HG03521 (cell line): Measurements from ENCODE around the gene CCNQ.

ENCODE experiments used
- ATAC-seq: cut with Tn5 transposase; IDR thresholded peaks from one replicate; pipeline ENCODE4 v1.9.1; 2021; ENCODE audit warnings: mild to moderate bottlenecking, moderate library complexity; ENCODE audit not compliant: unreplicated experiment

CCNQ gene

DNA sequence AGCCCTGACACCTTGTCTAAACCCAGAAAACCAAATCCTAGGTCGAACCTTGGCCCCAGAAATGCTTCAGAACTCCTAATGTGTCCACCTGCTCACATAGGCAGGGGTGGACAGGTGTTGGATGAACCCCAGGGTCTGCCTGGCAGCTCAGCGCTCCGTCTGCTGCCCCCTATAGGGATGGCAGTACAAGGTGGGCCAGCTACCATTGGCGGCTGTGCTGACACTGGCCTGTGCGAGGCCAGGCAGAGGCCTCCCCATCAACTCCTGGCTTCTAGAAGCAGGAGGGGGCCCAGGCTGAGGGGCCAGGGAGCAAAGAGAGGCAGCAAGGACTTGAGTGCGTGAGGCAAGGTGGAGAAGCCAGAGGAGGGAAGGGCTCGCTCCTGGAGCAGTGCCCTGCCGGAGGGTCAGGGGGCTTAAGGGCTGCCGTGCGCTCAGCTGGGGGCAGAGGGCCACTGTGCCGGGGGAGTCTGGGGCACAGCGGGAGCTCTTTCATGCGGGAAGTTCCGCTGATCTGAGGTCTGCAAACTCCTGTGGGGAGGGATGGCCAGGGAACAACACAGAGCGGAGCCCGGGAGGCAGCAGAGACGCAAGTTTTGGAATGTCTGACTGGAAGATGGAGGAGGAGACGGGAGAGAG, 20.6 kb downstream of the CCNQ start:
- ATAC-seq: no peak

GRCh38 chrX:153576961-153577360, 22.0 kb downstream of the CCNQ start:
- no peak for ATAC-seq

GRCh38 chrX:153576239-153576870, 22.6 kb downstream of the CCNQ start:
- ATAC-seq: no peak

DNA sequence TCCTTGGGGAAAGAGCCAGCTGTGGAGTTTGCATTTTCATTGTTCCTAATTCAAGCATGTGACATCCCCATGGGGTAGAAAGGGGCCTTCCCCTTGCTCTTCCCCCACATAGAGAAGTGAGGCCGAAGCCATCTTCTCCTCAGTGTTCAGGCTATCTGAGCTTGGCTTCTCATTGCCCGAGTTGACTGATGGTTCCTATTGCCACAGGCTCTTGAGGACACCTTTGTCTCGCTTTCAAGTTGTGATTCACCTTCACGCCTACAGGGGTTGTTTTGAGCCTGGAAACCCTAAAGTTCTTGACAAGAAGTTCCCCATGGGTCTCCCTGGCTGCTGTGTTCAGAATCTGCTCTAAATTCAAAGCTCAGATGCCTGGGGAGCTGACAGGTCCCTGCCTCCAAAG, 25.0 kb downstream of the CCNQ start:
- no peak for ATAC-seq

DNA sequence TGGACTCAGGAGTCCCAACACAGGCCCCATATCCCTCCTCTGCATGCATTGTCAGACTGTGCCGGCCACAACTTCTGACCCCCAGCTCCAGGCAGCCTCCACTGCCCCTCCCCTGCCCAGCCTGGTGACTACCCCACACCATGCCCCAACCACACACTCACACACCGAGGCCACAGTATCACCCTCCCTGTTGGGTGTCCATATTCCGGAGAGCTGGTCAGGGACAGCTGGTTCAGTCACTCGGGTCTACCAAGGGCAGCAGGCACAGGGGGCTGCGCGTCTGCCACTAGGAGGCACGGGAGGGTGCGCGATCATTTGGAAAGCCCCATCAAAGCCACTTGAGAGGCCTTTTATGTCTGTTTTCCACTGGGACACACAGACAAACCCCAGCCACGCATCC, 26.3 kb downstream of the CCNQ start:
- ATAC-seq: no peak

DNA sequence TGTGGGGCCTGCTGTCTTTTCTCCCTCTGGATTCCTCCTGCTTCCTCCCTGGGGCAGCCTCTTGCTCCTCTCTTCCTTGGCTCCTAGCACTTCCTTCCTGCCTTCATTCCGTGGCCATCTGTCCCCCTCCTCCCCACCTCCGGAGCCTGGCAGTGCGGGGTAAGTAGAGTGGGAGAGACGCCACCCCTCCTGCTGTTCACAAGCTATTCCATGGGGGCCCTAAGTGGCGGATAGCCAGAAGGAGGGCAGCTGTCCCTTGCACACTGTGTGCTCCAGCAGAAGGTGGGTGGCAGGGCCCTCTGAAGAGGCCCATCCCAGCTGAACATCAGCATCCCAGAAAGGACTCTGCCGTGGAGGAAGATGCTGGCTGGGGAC, 27.4 kb downstream of the CCNQ start:
- ATAC-seq: no peak

DNA sequence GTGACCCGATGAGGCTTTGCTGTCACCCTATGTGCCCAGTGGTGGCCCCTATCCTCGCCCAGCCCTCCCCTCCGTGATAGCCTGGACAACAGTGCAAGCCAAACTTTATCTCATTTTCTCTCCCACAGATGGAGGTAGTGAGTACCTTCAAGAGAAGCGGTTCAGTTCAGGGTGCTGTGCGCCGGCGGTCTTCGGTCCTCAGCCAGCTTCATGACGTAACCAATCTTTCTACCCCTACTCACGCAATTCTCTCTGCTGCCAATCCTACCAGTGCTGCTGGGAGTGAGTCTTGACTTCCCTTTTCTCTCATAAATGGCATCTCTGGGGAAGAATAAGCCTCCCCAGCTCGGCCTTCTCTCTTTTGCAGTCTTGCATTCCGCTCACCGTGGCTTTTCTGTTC, 29.5 kb downstream of the CCNQ start:
- ATAC-seq: no peak

DNA sequence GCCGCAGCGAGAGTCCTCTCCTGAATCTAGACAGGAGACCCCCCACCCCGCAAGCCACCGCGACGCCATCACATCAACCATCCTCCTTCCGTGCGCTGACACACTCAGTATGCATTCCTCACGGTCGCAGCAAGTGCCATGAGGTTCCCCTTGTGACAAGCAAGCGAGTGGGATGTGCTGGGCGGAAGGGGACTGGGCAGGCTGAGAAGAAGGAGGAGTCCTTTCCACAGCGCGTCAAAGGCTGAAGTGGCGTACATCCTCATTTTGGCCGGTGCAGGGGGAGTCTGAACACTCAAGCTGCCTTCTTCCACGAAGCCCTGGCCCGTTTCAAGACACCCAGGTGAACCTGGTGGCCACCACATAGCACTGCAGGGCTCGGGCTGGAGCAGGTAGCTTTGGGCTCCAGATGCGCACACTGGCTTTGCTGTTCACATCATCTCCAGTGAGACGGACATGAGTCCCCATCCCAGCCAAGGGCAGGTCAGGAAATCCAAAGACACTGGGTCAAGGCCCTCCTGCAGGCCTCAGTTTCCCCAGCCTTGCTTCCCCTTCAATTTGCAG, 30.4 kb downstream of the CCNQ start:
- no peak for ATAC-seq

GRCh38 chrX:153565996-153566580, 32.9 kb downstream of the CCNQ start:
- ATAC-seq: no peak

GRCh38 chrX:153564047-153564606, 34.8 kb downstream of the CCNQ start:
- ATAC-seq: no peak

DNA sequence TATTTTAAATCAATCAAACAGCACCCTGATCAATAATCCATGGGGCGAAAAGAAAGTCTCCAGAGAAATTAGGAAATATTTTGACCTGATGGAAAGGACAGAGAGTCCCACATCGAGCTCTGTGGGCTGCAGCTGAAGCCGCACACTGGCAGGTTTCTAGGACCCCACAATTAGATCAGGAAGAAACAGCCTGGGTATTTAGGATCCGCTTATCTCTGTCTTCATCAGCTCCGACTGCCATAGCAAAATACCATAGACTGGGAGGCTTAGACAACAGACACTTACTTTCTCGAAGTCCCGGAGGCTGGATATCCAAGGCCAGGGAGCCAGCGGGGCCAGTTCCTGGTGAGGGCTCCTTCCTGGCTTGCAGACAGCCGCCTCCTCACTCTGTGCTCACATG, 36.4 kb downstream of the CCNQ start:
- ATAC-seq: no peak

GRCh38 chrX:153561337-153561736, 37.6 kb downstream of the CCNQ start:
- no peak for ATAC-seq

GRCh38 chrX:153560466-153560865, 38.5 kb downstream of the CCNQ start:
- ATAC-seq: no peak

- no peak for ATAC-seq
These were observed 38.9 kb downstream of the CCNQ start for GRCh38 chrX:153560000-153560399.

GRCh38 chrX:153557618-153558355, 41.2 kb downstream of the CCNQ start:
- no peak for ATAC-seq

DNA sequence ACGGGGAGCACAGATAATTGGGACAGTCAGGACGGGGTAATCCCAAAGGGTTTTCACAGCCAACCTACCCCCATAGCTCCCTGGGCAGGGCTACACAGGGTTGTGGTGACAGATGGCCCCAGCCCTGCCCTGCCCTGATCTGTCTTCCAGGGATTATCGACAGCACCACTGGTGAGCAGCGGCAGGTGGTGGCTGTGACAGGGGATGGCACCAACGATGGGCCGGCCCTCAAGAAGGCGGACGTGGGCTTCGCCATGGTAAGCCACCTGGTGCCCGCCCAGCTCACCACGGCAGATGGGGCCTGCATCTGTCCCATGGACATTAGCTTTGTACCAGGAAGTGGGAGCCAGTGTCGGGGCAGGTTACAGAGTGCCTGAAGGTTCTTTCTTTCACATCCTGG, 42.2 kb downstream of the CCNQ start:
- no peak for ATAC-seq

- ATAC-seq: no peak
These were observed 44.3 kb downstream of the CCNQ start for GRCh38 chrX:153554519-153555167.

DNA sequence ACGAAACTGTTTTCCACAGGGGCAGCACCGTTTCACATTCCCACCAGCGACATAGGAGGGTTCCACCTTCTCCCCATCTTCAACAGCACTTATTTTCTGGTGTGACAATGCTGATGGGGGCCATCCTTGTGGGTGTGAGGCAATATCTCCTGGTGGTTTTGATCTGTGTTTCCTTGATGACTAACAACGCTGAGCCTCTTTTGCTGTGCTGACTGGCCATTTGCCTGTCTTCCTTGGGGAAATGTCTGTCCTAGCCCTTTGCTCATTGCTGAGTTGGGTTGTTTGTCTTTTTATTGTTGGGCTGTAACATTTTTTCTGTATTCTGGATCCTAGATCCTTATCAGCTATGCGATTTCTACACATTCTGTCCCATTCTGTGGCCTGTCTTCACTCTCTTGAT, 47.8 kb downstream of the CCNQ start:
- no peak for ATAC-seq

DNA sequence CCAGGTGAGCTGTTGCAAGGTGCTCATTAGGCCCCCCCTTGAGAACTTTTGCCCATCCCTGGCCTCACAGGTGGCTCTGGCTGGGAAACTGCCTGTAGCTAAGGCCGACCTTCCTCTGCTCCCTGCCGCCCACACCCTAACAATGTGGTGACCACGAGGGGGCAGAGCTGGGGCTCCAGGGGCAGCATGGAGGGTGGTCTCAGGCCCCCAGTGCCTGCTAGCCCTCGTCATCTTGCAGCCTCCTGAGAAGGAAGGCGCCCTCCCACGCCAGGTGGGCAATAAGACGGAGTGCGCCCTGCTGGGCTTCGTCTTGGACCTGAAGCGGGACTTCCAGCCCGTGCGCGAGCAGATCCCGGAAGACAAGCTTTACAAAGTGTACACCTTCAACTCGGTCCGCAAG, 49.1 kb downstream of the CCNQ start:
- ATAC-seq: no peak

- no peak for ATAC-seq
These were observed 49.7 kb downstream of the CCNQ start for GRCh38 chrX:153549231-153549630.

DNA sequence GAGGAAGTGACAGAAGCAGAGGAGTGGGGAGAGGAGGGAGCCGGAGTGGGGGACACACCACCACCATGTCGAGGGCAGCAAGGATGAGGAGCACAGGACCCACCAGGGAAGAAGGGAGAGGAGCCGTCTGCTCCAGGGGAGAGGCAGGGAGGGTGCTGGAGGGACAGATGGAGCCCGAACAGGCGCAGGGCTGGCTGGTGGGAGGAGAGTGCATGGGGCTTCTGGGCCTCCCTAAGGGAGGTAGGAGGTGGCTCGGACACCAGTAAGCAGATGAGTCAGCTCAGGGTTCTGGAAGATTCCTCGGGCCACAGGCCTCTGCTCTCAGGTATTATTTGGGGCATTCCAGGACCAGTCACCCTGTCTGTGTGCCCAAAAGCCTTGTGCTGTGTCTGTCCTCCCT, 51.7 kb downstream of the CCNQ start:
- no peak for ATAC-seq
